Esophagus muscularis mucosa (tissue), 3 donors: ENCODE data around the gene SHISA6.

Source experiments
- POLR2A ChIP-seq: fragments of 450-650 bp; IDR thresholded peaks from one replicate; pipeline ENCODE4 v1.6.1; 2017; ENCODE audit warnings: antibody characterized with exemption, moderate library complexity, mild to moderate bottlenecking, low read depth
- TF ChIP-seq, protein P1 (sequence below), 3 experiments: fragments of 200-600 bp in 2 of 3; fragments of 450-650 bp in 1 of 3; sonication (generic) in 2 of 3; IDR thresholded peaks; one replicate each; pipeline ENCODE4 v1.5.1; 2017 to 2019; ENCODE audit warnings: antibody characterized with exemption in 3 of 3, mild to moderate bottlenecking in 2 of 3, moderate library complexity in 1 of 3

DNA sequence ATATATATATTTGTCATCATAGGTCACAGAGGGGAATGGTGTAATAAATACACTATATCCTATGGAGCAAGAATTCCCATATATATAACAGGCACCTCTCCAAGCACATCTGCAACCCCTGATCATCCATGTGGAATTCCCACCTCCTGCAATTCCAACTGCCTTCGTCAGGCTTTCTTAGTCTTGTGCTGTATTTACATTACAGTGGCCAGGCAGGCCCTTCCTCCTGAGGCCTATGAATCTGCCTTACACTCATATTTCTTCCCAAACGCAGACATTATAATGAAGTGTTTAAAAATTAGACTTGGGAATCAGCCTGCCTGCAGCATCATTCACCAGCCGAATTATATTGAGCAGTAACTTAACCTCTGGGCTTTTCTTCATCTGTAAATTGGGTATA, 338.0 kb downstream of the SHISA6 start:
- TF ChIP-seq, protein P1, sequence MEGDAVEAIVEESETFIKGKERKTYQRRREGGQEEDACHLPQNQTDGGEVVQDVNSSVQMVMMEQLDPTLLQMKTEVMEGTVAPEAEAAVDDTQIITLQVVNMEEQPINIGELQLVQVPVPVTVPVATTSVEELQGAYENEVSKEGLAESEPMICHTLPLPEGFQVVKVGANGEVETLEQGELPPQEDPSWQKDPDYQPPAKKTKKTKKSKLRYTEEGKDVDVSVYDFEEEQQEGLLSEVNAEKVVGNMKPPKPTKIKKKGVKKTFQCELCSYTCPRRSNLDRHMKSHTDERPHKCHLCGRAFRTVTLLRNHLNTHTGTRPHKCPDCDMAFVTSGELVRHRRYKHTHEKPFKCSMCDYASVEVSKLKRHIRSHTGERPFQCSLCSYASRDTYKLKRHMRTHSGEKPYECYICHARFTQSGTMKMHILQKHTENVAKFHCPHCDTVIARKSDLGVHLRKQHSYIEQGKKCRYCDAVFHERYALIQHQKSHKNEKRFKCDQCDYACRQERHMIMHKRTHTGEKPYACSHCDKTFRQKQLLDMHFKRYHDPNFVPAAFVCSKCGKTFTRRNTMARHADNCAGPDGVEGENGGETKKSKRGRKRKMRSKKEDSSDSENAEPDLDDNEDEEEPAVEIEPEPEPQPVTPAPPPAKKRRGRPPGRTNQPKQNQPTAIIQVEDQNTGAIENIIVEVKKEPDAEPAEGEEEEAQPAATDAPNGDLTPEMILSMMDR (IDR thresholded peaks at IDR 0.05): no peak
- no peak for TF ChIP-seq POLR2A
